Measurements from ENCODE around the gene SPSB4.

Gene SPSB4

GRCh38 chr3:141060327-141060726 is 9.2 kb downstream of the SPSB4 start:
- Histone ChIP-seq H3K36me3 (no peaks in the 10 kb centered on the region), H3K27me3 (peaks cover 20% of the 10 kb centered on the region), H3K27ac (no peak overlapping the region), H3K4me3 (ENCODE audit: low read depth in 1 of 2, low read length in 1 of 2) (no peak overlapping the region), H3K9me3 (no peaks in the 10 kb centered on the region), H3K4me1 (ENCODE audit: control insufficient read depth in 1 of 2, insufficient read depth in 1 of 2, low read depth in 1 of 2, low read length in 1 of 2) (no peaks in the 10 kb centered on the region)
- TF ChIP-seq, protein P1, sequence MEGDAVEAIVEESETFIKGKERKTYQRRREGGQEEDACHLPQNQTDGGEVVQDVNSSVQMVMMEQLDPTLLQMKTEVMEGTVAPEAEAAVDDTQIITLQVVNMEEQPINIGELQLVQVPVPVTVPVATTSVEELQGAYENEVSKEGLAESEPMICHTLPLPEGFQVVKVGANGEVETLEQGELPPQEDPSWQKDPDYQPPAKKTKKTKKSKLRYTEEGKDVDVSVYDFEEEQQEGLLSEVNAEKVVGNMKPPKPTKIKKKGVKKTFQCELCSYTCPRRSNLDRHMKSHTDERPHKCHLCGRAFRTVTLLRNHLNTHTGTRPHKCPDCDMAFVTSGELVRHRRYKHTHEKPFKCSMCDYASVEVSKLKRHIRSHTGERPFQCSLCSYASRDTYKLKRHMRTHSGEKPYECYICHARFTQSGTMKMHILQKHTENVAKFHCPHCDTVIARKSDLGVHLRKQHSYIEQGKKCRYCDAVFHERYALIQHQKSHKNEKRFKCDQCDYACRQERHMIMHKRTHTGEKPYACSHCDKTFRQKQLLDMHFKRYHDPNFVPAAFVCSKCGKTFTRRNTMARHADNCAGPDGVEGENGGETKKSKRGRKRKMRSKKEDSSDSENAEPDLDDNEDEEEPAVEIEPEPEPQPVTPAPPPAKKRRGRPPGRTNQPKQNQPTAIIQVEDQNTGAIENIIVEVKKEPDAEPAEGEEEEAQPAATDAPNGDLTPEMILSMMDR (IDR thresholded peaks at IDR 0.05), result no peak

- Histone ChIP-seq H3K27ac (no peak overlapping the region), H3K4me3 (ENCODE audit: low read depth in 1 of 2, low read length in 1 of 2) (no peak overlapping the region), H3K4me1 (ENCODE audit: control insufficient read depth in 1 of 2, insufficient read depth in 1 of 2, low read depth in 1 of 2, low read length in 1 of 2) (no peaks in the 10 kb centered on the region), H3K9me3 (no peaks in the 10 kb centered on the region), H3K36me3 (no peaks in the 10 kb centered on the region), H3K27me3 (no peaks in the 10 kb centered on the region)
- TF ChIP-seq, protein P1 (IDR thresholded peaks at IDR 0.05), result no peak
Observed at GRCh38 chr3:141063831-141064230, 12.7 kb downstream of the SPSB4 start.

DNA sequence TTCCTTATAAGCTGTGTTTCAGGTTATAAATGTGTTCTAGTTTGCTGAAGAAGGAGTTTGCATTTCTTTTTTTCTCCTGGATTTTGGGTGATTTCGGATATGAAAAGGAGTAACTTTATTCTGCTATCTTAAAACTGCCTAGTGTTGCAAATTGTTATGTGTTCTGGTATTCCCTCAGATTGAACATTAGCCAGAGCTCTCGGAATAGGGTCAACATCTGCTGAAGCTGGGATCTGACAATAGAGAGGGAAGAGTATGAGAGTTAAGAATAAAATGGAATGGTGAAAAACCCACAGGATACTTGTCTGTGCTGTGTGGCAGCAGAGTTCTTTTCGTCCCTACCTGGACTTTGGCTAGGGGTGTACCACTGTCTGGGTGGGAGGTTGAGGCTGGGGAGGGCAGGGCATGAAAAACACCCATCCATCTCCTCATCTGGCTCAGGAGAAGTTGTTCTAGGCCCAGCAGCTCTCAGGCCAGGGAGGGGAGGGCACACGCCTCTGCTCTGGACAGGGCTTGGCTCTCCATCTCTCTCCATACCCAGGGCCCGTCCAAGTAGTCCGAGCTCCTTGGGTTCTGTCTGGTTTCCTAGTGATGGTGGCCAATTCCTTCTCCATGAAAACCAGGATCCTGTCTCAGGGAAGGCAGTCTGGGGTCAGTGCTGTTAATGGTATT is 13.2 kb downstream of the SPSB4 start:
- no peak overlapping the region for H3K4me3 ChIP-seq (ENCODE audit: low read depth in 1 of 2, low read length in 1 of 2)
- no peak overlapping the region for H3K27ac ChIP-seq
- TF ChIP-seq, protein P1 (IDR thresholded peaks at IDR 0.05), result no peak
- no peaks in the 10 kb centered on the region for H3K4me1 ChIP-seq (ENCODE audit: control insufficient read depth in 1 of 2, insufficient read depth in 1 of 2, low read depth in 1 of 2, low read length in 1 of 2)
- no peaks in the 10 kb centered on the region for H3K9me3 ChIP-seq
- H3K36me3 ChIP-seq, result no peaks in the 10 kb centered on the region
- H3K27me3 ChIP-seq, result no peaks in the 10 kb centered on the region

DNA sequence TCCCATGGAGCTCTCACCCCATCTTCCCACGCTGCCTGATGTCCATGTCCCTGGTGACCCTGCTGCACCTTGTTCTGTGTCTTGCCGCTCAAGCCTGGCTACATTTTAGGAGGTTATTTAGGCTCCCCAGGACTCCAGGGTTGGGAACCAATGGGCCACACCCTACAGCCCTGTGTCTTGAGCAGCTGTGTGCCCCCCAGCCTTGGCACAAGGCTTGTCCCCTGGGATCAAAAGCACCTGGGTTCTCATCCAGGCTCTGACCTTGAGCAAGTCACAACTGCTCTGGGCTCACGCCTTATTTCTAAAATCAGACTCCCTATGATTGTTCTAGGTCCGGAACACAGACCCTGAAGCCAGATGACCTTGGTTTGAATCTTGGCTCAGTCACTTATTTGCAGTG is 14.1 kb downstream of the SPSB4 start:
- Histone ChIP-seq H3K4me3 (ENCODE audit: low read depth in 1 of 2, low read length in 1 of 2) (no peak overlapping the region), H3K27ac (no peak overlapping the region), H3K36me3 (no peaks in the 10 kb centered on the region), H3K27me3 (no peaks in the 10 kb centered on the region), H3K4me1 (ENCODE audit: control insufficient read depth in 1 of 2, insufficient read depth in 1 of 2, low read depth in 1 of 2, low read length in 1 of 2) (no peaks in the 10 kb centered on the region), H3K9me3 (no peaks in the 10 kb centered on the region)
- TF ChIP-seq, protein P1 (IDR thresholded peaks at IDR 0.05), result no peak

DNA sequence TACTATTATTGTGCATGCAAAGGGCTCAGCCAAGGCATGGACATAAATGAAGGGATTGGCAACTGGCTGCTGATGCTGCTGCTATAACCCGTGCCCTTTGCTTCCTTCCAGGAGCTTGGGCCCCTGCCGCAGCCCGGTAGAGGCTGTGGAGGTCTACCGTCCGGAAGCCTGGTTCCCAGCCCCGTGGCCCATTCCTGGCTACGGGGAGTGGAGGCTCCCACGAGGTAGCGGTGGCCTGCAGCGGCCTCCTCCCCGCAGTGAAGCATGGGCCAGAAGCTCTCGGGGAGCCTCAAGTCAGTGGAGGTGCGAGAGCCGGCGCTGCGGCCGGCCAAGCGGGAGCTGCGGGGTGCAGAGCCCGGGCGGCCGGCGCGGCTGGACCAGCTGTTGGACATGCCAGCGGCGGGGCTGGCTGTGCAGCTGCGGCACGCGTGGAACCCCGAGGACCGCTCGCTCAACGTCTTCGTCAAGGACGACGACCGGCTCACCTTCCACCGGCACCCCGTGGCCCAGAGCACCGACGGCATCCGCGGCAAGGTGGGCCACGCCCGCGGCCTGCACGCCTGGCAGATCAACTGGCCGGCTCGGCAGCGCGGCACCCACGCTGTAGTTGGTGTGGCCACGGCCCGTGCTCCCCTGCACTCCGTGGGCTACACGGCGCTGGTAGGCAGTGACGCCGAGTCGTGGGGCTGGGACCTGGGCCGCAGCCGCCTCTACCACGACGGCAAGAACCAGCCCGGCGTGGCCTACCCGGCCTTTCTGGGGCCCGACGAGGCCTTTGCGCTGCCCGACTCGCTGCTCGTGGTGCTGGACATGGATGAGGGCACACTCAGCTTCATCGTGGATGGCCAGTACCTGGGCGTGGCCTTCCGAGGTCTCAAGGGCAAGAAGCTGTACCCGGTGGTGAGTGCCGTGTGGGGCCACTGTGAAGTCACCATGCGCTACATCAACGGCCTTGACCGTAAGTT is 15.0 kb downstream of the SPSB4 start:
- Histone ChIP-seq H3K9me3 (no peaks in the 10 kb centered on the region), H3K4me1 (ENCODE audit: control insufficient read depth in 1 of 2, insufficient read depth in 1 of 2, low read depth in 1 of 2, low read length in 1 of 2) (no peaks in the 10 kb centered on the region), H3K4me3 (ENCODE audit: low read depth in 1 of 2, low read length in 1 of 2) (no peak overlapping the region), H3K27me3 (no peaks in the 10 kb centered on the region), H3K27ac (no peak overlapping the region), H3K36me3 (no peaks in the 10 kb centered on the region)
- TF ChIP-seq, protein P1 (IDR thresholded peaks at IDR 0.05), result no peak

All from neutrophil (primary cell).